ENCODE measurements around the gene DPP10.

DPP10 gene

GRCh38 chr2:114610677-114611076 is 168.2 kb downstream of the DPP10 start:
- ChIA-PET CTCF (no interaction called here), POLR2A (no interaction called here)
- no peak for DNase-seq (ENCODE audit: extremely low spot score)
- TF ChIP-seq NFRKB (IDR thresholded peaks at IDR 0.05), result no peak
- TF ChIP-seq CTBP1 (IDR thresholded peaks at IDR 0.05; ENCODE audit: borderline replicate concordance), result no peak
- no peak for TF ChIP-seq SP1 (IDR thresholded peaks at IDR 0.05)
- TF ChIP-seq LEF1 (IDR thresholded peaks at IDR 0.05; ENCODE audit: borderline replicate concordance), result no peak
- TF ChIP-seq ZNF384 (IDR thresholded peaks at IDR 0.05), result no peak
- no peak for TF ChIP-seq FOXA1 (IDR thresholded peaks at IDR 0.05)
- no peak for TF ChIP-seq PKNOX1 (IDR thresholded peaks at IDR 0.05)
- no peak for TF ChIP-seq L3MBTL2 (conservative IDR thresholded peaks at IDR 0.05)

GRCh38 chr2:114614592-114614991 is 172.2 kb downstream of the DPP10 start:
- ChIA-PET CTCF (no interaction called here), POLR2A (no interaction called here)
- no peak for DNase-seq (ENCODE audit: extremely low spot score)
- no peak for TF ChIP-seq TARDBP (IDR thresholded peaks at IDR 0.05)
- TF ChIP-seq FOXK2 (IDR thresholded peaks at IDR 0.05), result no peak
- TF ChIP-seq ZNF384 (IDR thresholded peaks at IDR 0.05), result no peak

GRCh38 chr2:114628481-114628880 is 186.0 kb downstream of the DPP10 start:
- POLR2A ChIA-PET, result no interaction called here
- CTCF ChIA-PET, result no interaction called here
- TF ChIP-seq PKNOX1 (IDR thresholded peaks at IDR 0.05) (no peak), FOXK2 (IDR thresholded peaks at IDR 0.05) (no peak), ELF4 (IDR thresholded peaks at IDR 0.05) (no peak), TARDBP (IDR thresholded peaks at IDR 0.05) (no peak), ARNT (IDR thresholded peaks at IDR 0.05) (no peak), NFRKB (IDR thresholded peaks at IDR 0.05) (no peak), ZNF384 (IDR thresholded peaks at IDR 0.05) (no peak), SP1 (IDR thresholded peaks at IDR 0.05) (no peak), FOXA1 (IDR thresholded peaks at IDR 0.05) (no peak), SUZ12 (IDR thresholded peaks at IDR 0.05) (no peak)
- no peak for DNase-seq (ENCODE audit: extremely low spot score)

- ChIA-PET CTCF (no interaction called here), POLR2A (no interaction called here)
- no peak for TF ChIP-seq SP1 (IDR thresholded peaks at IDR 0.05)
- TF ChIP-seq FOXM1 (IDR thresholded peaks at IDR 0.05; ENCODE audit: borderline replicate concordance), result no peak
- no peak for TF ChIP-seq ARNT (IDR thresholded peaks at IDR 0.05)
- TF ChIP-seq LEF1 (IDR thresholded peaks at IDR 0.05; ENCODE audit: borderline replicate concordance), result no peak
- no peak for TF ChIP-seq BHLHE40 (IDR thresholded peaks at IDR 0.05; ENCODE audit: borderline replicate concordance)
- no peak for TF ChIP-seq ELF4 (IDR thresholded peaks at IDR 0.05)
- TF ChIP-seq TARDBP (IDR thresholded peaks at IDR 0.05), result no peak
- TF ChIP-seq FOXK2 (IDR thresholded peaks at IDR 0.05), result no peak
- TF ChIP-seq ZNF384 (IDR thresholded peaks at IDR 0.05), result no peak
- no peak for TF ChIP-seq FOXA1 (IDR thresholded peaks at IDR 0.05)
- no peak for TF ChIP-seq SUZ12 (IDR thresholded peaks at IDR 0.05)
- no peak for TF ChIP-seq NFRKB (IDR thresholded peaks at IDR 0.05)
- no peak for TF ChIP-seq L3MBTL2 (conservative IDR thresholded peaks at IDR 0.05)
- TF ChIP-seq CTBP1 (IDR thresholded peaks at IDR 0.05; ENCODE audit: borderline replicate concordance), result no peak
- TF ChIP-seq HDGF (IDR thresholded peaks at IDR 0.05; ENCODE audit: borderline replicate concordance), result no peak
- TF ChIP-seq PKNOX1 (IDR thresholded peaks at IDR 0.05), result no peak
- DNase-seq (ENCODE audit: extremely low spot score), result no peak
These were observed 188.7 kb downstream of the DPP10 start for GRCh38 chr2:114631146-114631545.

GRCh38 chr2:114642166-114642770 is 199.8 kb downstream of the DPP10 start:
- ChIA-PET POLR2A (no interaction called here), CTCF (no interaction called here)
- DNase-seq (ENCODE audit: extremely low spot score), result no peak
- TF ChIP-seq HDGF (IDR thresholded peaks at IDR 0.05; ENCODE audit: borderline replicate concordance), result no peak
- no peak for TF ChIP-seq FOXM1 (IDR thresholded peaks at IDR 0.05; ENCODE audit: borderline replicate concordance)
- no peak for TF ChIP-seq L3MBTL2 (conservative IDR thresholded peaks at IDR 0.05)
- no peak for TF ChIP-seq BHLHE40 (IDR thresholded peaks at IDR 0.05; ENCODE audit: borderline replicate concordance)
- TF ChIP-seq SUZ12 (IDR thresholded peaks at IDR 0.05), result no peak
- TF ChIP-seq NFRKB (IDR thresholded peaks at IDR 0.05), result no peak
- no peak for TF ChIP-seq LEF1 (IDR thresholded peaks at IDR 0.05; ENCODE audit: borderline replicate concordance)
- TF ChIP-seq FOXA1 (IDR thresholded peaks at IDR 0.05), result no peak
- no peak for TF ChIP-seq ZNF384 (IDR thresholded peaks at IDR 0.05)
- TF ChIP-seq ARNT (IDR thresholded peaks at IDR 0.05), result no peak
- no peak for TF ChIP-seq PKNOX1 (IDR thresholded peaks at IDR 0.05)
- no peak for TF ChIP-seq FOXK2 (IDR thresholded peaks at IDR 0.05)

- no peak for DNase-seq (ENCODE audit: extremely low spot score)
- ChIA-PET POLR2A (no interaction called here), CTCF (no interaction called here)
- TF ChIP-seq BHLHE40 (IDR thresholded peaks at IDR 0.05; ENCODE audit: borderline replicate concordance) (no peak), NFRKB (IDR thresholded peaks at IDR 0.05) (no peak), ARNT (IDR thresholded peaks at IDR 0.05) (no peak), PKNOX1 (IDR thresholded peaks at IDR 0.05) (no peak), TARDBP (IDR thresholded peaks at IDR 0.05) (no peak), FOXK2 (IDR thresholded peaks at IDR 0.05) (no peak), SUZ12 (IDR thresholded peaks at IDR 0.05) (no peak), HDGF (IDR thresholded peaks at IDR 0.05; ENCODE audit: borderline replicate concordance) (no peak), CTBP1 (IDR thresholded peaks at IDR 0.05; ENCODE audit: borderline replicate concordance) (no peak)
These were observed 200.6 kb downstream of the DPP10 start for GRCh38 chr2:114642988-114643553.
